ENCODE measurements around the gene CNTN6. TPM values are rescaled to one million over a fixed set of nuclear protein-coding genes. Genes with fewer than 3 reads are reported as not detected.
"Not testable (repeated sequence)": the region's sequence is repeated elsewhere in the genome, so short reads cannot be mapped to it uniquely, and the experiment has no call there.

The CNTN6 gene
- total RNA-seq, 4 donors from 2014 or later: 0.47 TPM; not detected in 3

DNA sequence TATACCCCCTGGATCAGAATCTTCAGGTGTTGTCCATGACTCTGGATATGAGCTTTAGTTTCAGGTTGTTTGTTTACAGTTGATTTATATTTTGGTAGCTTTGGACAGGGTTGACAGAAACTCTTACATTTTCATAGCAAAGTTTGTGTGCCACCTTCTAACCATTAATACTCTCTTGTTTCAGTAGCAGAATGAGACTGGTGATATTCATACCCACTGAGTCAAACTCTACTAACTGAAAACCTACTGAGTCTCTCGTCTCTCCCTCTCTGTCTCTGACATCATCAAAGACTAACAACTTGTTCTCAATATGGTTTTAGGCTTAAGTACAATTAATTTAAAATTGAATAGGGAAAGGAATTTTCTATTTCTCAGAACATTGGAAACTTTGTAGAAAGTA, 282.3 kb downstream of the CNTN6 start:
- H3K27ac ChIP-seq: no peak overlapping the region
- no peaks in the 10 kb centered on the region for H3K9me3 ChIP-seq
- no peaks in the 10 kb centered on the region for H3K27me3 ChIP-seq
- no peaks in the 10 kb centered on the region for H3K36me3 ChIP-seq
- H3K4me3 ChIP-seq: no peak overlapping the region
- TF ChIP-seq POLR2A (IDR thresholded peaks at IDR 0.05): no peak
- TF ChIP-seq, protein P1, sequence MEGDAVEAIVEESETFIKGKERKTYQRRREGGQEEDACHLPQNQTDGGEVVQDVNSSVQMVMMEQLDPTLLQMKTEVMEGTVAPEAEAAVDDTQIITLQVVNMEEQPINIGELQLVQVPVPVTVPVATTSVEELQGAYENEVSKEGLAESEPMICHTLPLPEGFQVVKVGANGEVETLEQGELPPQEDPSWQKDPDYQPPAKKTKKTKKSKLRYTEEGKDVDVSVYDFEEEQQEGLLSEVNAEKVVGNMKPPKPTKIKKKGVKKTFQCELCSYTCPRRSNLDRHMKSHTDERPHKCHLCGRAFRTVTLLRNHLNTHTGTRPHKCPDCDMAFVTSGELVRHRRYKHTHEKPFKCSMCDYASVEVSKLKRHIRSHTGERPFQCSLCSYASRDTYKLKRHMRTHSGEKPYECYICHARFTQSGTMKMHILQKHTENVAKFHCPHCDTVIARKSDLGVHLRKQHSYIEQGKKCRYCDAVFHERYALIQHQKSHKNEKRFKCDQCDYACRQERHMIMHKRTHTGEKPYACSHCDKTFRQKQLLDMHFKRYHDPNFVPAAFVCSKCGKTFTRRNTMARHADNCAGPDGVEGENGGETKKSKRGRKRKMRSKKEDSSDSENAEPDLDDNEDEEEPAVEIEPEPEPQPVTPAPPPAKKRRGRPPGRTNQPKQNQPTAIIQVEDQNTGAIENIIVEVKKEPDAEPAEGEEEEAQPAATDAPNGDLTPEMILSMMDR (IDR thresholded peaks at IDR 0.05): no peak
- H3K4me1 ChIP-seq: no peaks in the 10 kb centered on the region
- no peak for DNase-seq

DNA sequence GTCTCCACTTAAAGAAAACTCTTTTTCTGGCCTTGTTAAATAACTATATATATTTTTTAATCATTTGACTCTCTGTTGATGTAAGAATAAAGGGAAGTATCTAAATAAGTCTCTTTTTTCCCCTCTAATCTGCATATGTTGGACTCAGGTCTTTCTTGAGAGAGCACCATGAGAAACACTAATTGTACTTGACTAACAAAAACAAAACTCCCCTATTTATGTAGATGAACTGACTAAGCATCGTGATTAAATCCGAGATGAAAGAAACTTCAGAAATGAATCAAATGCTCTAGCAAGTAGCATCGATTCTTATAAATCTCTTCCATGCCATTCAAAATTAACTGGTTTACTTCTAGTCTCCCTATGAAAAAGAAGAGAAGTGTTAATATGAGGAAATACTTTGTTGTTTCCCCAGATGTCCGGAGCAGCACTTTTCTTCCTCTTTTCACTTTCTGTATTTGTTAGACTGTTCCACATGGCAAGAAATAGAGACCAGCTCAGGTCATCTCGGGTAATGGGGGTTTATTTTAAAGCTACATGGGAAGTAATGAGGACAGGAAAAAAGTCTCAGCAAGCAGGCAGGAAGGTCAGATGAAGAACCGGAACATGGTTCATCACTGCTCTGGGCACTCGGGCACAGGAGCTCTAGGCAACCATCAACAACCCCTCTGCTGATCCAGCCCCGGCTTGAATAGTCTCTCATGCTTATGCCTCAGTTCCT, 288.3 kb downstream of the CNTN6 start:
- no peaks in the 10 kb centered on the region for H3K36me3 ChIP-seq
- DNase-seq: no peak

DNA sequence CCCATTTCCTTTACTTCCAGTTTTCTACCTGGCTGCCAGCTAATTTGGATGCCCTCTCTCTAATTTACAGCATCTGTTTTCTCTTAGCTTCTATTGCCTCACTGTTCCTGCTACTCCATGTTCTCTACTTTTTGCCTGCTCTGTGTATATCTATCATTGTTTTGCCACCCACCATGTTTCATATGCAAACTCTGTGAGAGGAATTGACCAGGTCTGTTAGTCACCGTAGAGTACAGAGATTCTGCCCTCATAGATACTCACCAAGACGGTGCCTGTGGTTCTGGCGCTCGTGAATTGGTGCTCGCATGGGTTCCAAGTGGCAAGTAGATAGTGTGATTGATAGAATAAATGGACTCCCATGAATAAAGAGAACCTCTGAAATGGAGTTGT, 288.8 kb downstream of the CNTN6 start:
- no peaks in the 10 kb centered on the region for H3K27me3 ChIP-seq
- H3K27ac ChIP-seq: no peak overlapping the region
- no peaks in the 10 kb centered on the region for H3K36me3 ChIP-seq
- no peak for TF ChIP-seq POLR2A (IDR thresholded peaks at IDR 0.05)
- TF ChIP-seq, protein P1 (IDR thresholded peaks at IDR 0.05): no peak
- H3K4me3 ChIP-seq: no peak overlapping the region
- no peak for DNase-seq
- H3K4me1 ChIP-seq: no peaks in the 10 kb centered on the region
- H3K9me3 ChIP-seq: no peaks in the 10 kb centered on the region

More for the DNA sequence above, 288.3 kb downstream of the CNTN6 start:
- Histone ChIP-seq H3K4me3 (no peak overlapping the region), H3K4me1 (no peaks in the 10 kb centered on the region), H3K27ac (no peak overlapping the region), H3K9me3 (no peaks in the 10 kb centered on the region), H3K27me3 (no peaks in the 10 kb centered on the region)
- TF ChIP-seq, protein P1 (IDR thresholded peaks at IDR 0.05): no peak
- TF ChIP-seq POLR2A (IDR thresholded peaks at IDR 0.05): no peak

DNA sequence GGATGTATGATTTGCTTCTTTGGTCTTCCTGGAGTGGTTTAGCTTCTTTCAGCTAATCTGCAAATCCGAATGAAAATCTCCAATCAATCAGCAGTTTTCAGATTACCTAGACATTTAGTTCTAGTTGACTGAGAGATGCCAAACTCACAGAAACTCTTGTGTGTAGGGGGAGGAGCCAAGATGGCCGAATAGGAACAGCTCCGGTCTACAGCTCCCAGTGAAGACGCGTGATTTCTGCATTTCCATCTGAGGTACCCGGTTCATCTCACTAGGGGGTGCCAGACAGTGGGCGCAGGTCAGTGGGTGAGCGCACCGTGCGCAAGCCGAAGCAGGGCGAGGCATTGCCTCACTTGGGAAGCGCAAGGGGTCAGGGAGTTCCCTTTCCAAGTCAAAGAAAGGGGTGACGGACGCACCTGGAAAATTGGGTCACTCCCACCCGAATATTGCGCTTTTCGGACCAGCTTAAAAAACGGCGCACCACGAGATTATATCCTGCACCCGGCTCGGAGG, 294.6 kb downstream of the CNTN6 start:
- H3K9me3 ChIP-seq, H3K4me3 ChIP-seq, H3K27ac ChIP-seq, DNase-seq, H3K36me3 ChIP-seq, H3K4me1 ChIP-seq, H3K27me3 ChIP-seq: not testable (repeated sequence)

DNA sequence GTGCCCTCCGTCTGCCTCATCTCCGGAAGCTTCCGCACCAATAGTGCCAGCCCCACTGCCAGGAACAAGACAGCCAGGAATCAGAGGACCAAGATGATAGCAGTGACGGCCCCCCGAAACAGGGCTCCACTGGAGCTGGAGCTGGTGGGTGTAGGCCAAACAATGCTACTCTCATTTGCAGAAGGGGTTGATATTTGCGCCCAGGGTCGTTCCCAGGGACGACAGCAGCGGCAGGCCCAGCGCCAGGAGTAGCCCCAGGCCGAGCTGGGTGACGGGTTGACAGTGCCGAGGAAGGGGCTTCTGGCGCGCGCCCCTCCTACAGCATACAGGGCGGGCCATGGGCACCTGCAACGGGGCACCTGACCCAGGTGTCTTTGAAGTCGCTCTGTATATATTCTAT, 301.4 kb downstream of the CNTN6 start:
- Histone ChIP-seq H3K27me3 (no peaks in the 10 kb centered on the region), H3K36me3 (no peaks in the 10 kb centered on the region), H3K9me3 (no peaks in the 10 kb centered on the region), H3K4me3 (no peak overlapping the region), H3K4me1 (no peaks in the 10 kb centered on the region), H3K27ac (no peak overlapping the region)
- TF ChIP-seq, protein P1 (IDR thresholded peaks at IDR 0.05): no peak
- no peak for TF ChIP-seq POLR2A (IDR thresholded peaks at IDR 0.05)
- DNase-seq: no peak

DNA sequence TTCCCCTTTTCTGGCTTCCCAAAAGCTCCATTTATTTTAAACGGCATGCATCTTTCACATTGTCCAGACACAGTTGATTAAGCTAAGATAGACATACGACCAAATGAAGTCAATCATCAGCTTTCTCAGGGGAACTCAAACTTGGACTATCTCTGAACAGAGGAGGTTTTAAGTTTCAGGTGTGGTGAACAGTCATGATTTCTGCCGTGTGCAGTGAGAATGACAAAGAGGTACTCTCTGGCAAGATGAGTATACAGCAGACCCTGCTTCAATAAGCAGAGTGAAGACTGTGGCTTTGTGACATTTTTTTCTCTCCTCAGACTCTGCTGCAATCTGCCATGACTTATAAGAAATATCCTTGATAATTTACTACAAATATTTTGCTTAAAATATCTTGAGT, 307.7 kb downstream of the CNTN6 start:
- no peak overlapping the region for H3K27ac ChIP-seq
- no peak for DNase-seq
- H3K27me3 ChIP-seq: no peaks in the 10 kb centered on the region
- H3K4me3 ChIP-seq: no peak overlapping the region
- no peaks in the 10 kb centered on the region for H3K9me3 ChIP-seq
- H3K36me3 ChIP-seq: no peaks in the 10 kb centered on the region
- no peak for TF ChIP-seq POLR2A (IDR thresholded peaks at IDR 0.05)
- TF ChIP-seq, protein P1 (IDR thresholded peaks at IDR 0.05): no peak
- no peaks in the 10 kb centered on the region for H3K4me1 ChIP-seq
